ENCODE data around the gene CORT.

- TF ChIP-seq EP300 (IDR thresholded peaks at IDR 0.05) (no peak), POLR2AphosphoS5 (IDR thresholded peaks at IDR 0.05) (no peak), CTCF (IDR thresholded peaks at IDR 0.05) (no peak), POLR2A (IDR thresholded peaks at IDR 0.05) (no peak)
Measured at GRCh38 chr1:10451287-10451686, 1.5 kb downstream of the CORT start.
